Activated T-helper 17 cell treated with anti-CD3 and anti-CD28 coated beads, Interleukin-2, amount 50 U/mL, for 72 hours (primary cell): Measurements from ENCODE around the gene PROM2. TPM values are rescaled to one million over a fixed set of nuclear protein-coding genes. Genes with fewer than 3 reads are reported as not detected.
"Not testable (repeated sequence)": the region's sequence is repeated elsewhere in the genome, so short reads cannot be mapped to it uniquely, and the experiment has no call there.

ENCODE experiments used
- ATAC-seq: fragments of 150-1000 bp; cut with Tn5 transposase; replicated peaks from 2 replicates; pipeline ENCODE4 v1.10.0; 2021; ENCODE audit warnings: mild to moderate bottlenecking, moderate library complexity
- H3K27ac Mint-ChIP-seq: one replicate; pipeline ENCODE4 v1.8.0; 2022; ENCODE audit warnings: mixed read lengths
- H3K27me3 Mint-ChIP-seq: one replicate; pipeline ENCODE4 v1.8.0; 2022; ENCODE audit warnings: mixed read lengths
- H3K36me3 Mint-ChIP-seq: one replicate; pipeline ENCODE4 v1.8.0; 2022; ENCODE audit warnings: low read depth, mild to moderate bottlenecking, mixed read lengths
- H3K4me1 Mint-ChIP-seq: one replicate; pipeline ENCODE4 v1.8.0; 2022; ENCODE audit warnings: mixed read lengths
- H3K4me3 Mint-ChIP-seq: one replicate; pipeline ENCODE4 v1.8.0; 2022; ENCODE audit warnings: mild to moderate bottlenecking, mixed read lengths
- H3K9me3 Mint-ChIP-seq: one replicate; pipeline ENCODE4 v1.8.0; 2022; ENCODE audit warnings: mixed read lengths
- total RNA-seq, 2 donors: library from RNA; stranded (reverse); gene quantifications; one replicate each; pipeline ENCODE4 v1.2.3, GENCODE V29; 2022

Gene PROM2
- total RNA-seq, 2 donors from 2014 or later = 0.90 to 0.91 TPM

- Mint-ChIP-seq H3K36me3 (no peaks in the 10 kb centered on the region), H3K4me3 (no peak overlapping the region), H3K27me3 (peaks cover 7% of the 10 kb centered on the region), H3K27ac (no peak overlapping the region), H3K9me3 (peaks cover 3% of the 10 kb centered on the region), H3K4me1 (no peaks in the 10 kb centered on the region)
- ATAC-seq = no peak
Observed at GRCh38 chr2:95264624-95265023, 9.6 kb upstream of the PROM2 start.

- ATAC-seq = no peak
- no peaks in the 10 kb centered on the region for H3K4me1 Mint-ChIP-seq
- no peak overlapping the region for H3K27ac Mint-ChIP-seq
- H3K27me3 Mint-ChIP-seq = peaks cover 8% of the 10 kb centered on the region
- H3K4me3 Mint-ChIP-seq = no peak overlapping the region
- H3K9me3 Mint-ChIP-seq = peaks cover 3% of the 10 kb centered on the region
- no peaks in the 10 kb centered on the region for H3K36me3 Mint-ChIP-seq
Observed at GRCh38 chr2:95265182-95265581, 9.1 kb upstream of the PROM2 start.

- no peak for ATAC-seq
- H3K27me3 Mint-ChIP-seq = peaks cover 4% of the 10 kb centered on the region
- no peaks in the 10 kb centered on the region for H3K4me1 Mint-ChIP-seq
- no peak overlapping the region for H3K4me3 Mint-ChIP-seq
- H3K9me3 Mint-ChIP-seq = no peaks in the 10 kb centered on the region
- H3K27ac Mint-ChIP-seq = no peak overlapping the region
- no peaks in the 10 kb centered on the region for H3K36me3 Mint-ChIP-seq
Observed at GRCh38 chr2:95266781-95267430, 7.3 kb upstream of the PROM2 start.

GRCh38 chr2:95267458-95268210, 6.6 kb upstream of the PROM2 start:
- Mint-ChIP-seq H3K4me3 (no peak overlapping the region), H3K27me3 (peaks cover 4% of the 10 kb centered on the region), H3K4me1 (no peaks in the 10 kb centered on the region), H3K27ac (no peak overlapping the region), H3K36me3 (no peaks in the 10 kb centered on the region), H3K9me3 (no peaks in the 10 kb centered on the region)
- no peak for ATAC-seq

GRCh38 chr2:95268211-95269035, 5.8 kb upstream of the PROM2 start:
- no peaks in the 10 kb centered on the region for H3K4me1 Mint-ChIP-seq
- H3K4me3 Mint-ChIP-seq = no peak overlapping the region
- H3K36me3 Mint-ChIP-seq = no peaks in the 10 kb centered on the region
- H3K9me3 Mint-ChIP-seq = no peaks in the 10 kb centered on the region
- H3K27ac Mint-ChIP-seq = no peak overlapping the region
- ATAC-seq = no peak
- peaks cover 4% of the 10 kb centered on the region for H3K27me3 Mint-ChIP-seq

GRCh38 chr2:95269036-95269680, 5.1 kb upstream of the PROM2 start:
- no peaks in the 10 kb centered on the region for H3K9me3 Mint-ChIP-seq
- no peak for ATAC-seq

GRCh38 chr2:95269745-95270144, 4.5 kb upstream of the PROM2 start:
- H3K36me3 Mint-ChIP-seq = not testable (repeated sequence)

More at GRCh38 chr2:95269036-95269680, 5.1 kb upstream of the PROM2 start:
- Mint-ChIP-seq H3K27me3 (peaks cover 4% of the 10 kb centered on the region), H3K4me1 (no peaks in the 10 kb centered on the region), H3K27ac (no peak overlapping the region), H3K4me3 (no peak overlapping the region), H3K36me3 (no peaks in the 10 kb centered on the region)

GRCh38 chr2:95270541-95271081, 3.6 kb upstream of the PROM2 start:
- no peak overlapping the region for H3K27ac Mint-ChIP-seq
- no peak overlapping the region for H3K4me3 Mint-ChIP-seq
- no peaks in the 10 kb centered on the region for H3K9me3 Mint-ChIP-seq
- no peaks in the 10 kb centered on the region for H3K36me3 Mint-ChIP-seq
- no peak for ATAC-seq
- no peaks in the 10 kb centered on the region for H3K4me1 Mint-ChIP-seq
- peaks cover 4% of the 10 kb centered on the region for H3K27me3 Mint-ChIP-seq

More at GRCh38 chr2:95269745-95270144, 4.5 kb upstream of the PROM2 start:
- ATAC-seq, H3K4me3 Mint-ChIP-seq, H3K27ac Mint-ChIP-seq, H3K27me3 Mint-ChIP-seq, H3K4me1 Mint-ChIP-seq, H3K9me3 Mint-ChIP-seq: not testable (repeated sequence)

- Mint-ChIP-seq H3K9me3 (no peaks in the 10 kb centered on the region), H3K36me3 (no peaks in the 10 kb centered on the region), H3K27ac (no peak overlapping the region), H3K27me3 (peaks cover 4% of the 10 kb centered on the region), H3K4me1 (no peaks in the 10 kb centered on the region), H3K4me3 (no peak overlapping the region)
- ATAC-seq = no peak
Observed at GRCh38 chr2:95271381-95271971, 2.8 kb upstream of the PROM2 start.

GRCh38 chr2:95272299-95272751, 1.9 kb upstream of the PROM2 start:
- Mint-ChIP-seq H3K27ac (no peak overlapping the region), H3K4me3 (no peak overlapping the region), H3K36me3 (no peaks in the 10 kb centered on the region), H3K4me1 (no peaks in the 10 kb centered on the region), H3K9me3 (no peaks in the 10 kb centered on the region), H3K27me3 (peaks cover 4% of the 10 kb centered on the region)
- ATAC-seq = no peak

GRCh38 chr2:95272781-95273180, 1.5 kb upstream of the PROM2 start:
- no peak for ATAC-seq
- Mint-ChIP-seq H3K9me3 (no peaks in the 10 kb centered on the region), H3K27me3 (peaks cover 4% of the 10 kb centered on the region), H3K36me3 (no peaks in the 10 kb centered on the region), H3K4me3 (no peak overlapping the region), H3K27ac (no peak overlapping the region), H3K4me1 (no peaks in the 10 kb centered on the region)

GRCh38 chr2:95273566-95274290, 521 bp upstream of the PROM2 start:
- Mint-ChIP-seq H3K36me3 (no peaks in the 10 kb centered on the region), H3K9me3 (no peaks in the 10 kb centered on the region), H3K4me1 (no peaks in the 10 kb centered on the region), H3K27me3 (peaks cover 4% of the 10 kb centered on the region), H3K27ac (no peak overlapping the region), H3K4me3 (no peak overlapping the region)
- no peak for ATAC-seq

GRCh38 chr2:95275151-95275515, 884 bp downstream of the PROM2 start:
- Mint-ChIP-seq H3K4me1 (no peaks in the 10 kb centered on the region), H3K9me3 (no peaks in the 10 kb centered on the region), H3K36me3 (no peaks in the 10 kb centered on the region), H3K27ac (no peak overlapping the region), H3K27me3 (peaks cover 3% of the 10 kb centered on the region), H3K4me3 (no peak overlapping the region)
- no peak for ATAC-seq
